ENCODE measurements around the gene FGGY.
"Not testable (repeated sequence)": the region's sequence is repeated elsewhere in the genome, so short reads cannot be mapped to it uniquely, and the experiment has no call there.

FGGY gene

DNA sequence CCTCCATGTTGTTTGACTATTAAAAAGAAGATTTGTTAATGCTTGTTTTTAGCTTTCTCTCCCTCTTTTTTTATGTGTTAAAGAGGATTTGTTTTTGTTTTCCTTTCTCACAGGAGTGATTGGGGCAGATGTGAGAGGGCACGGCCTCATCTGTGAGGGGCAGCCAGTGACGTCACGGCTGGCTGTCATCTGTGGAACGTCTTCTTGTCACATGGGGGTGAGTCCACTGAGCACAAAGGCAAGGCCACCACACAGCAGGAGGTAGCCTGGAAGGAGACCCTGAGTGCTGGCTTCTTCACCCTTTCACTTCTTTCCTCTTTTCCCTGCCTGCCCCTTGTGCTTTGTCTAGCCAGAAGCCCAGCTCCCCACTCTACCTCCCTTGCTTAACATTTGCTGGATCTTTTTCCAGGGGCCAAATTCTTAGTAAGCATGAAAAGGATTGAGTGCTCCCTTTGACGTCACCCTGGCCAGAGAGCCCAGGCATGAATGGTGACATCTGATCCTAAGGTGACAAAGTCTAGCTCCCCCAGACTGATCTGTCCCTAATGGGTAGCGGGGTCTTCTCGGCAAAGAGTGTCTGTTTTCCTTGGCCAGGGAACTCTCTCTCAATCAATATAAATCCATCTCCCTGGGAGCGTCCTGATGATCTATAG is 257.2 kb downstream of the FGGY start:
- DNase-seq, result no peak

DNA sequence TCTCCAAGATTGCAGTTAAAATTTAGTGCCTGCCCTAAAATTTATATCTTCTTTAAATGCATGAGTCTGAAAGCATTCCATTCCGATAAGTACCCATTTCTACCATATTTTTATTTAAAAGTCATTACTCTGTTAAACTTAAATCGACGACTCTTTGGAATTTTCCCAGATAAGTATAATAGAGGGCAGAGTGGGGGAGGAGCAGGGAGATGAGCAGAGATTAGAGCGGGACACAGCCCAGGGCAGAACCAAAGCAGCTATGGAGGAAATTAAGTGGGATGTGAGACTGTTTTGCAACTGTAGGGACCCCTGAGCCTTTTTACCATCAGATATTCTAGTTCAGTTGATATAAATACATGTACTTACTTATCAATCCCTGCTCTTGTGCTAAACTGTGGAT is 257.9 kb downstream of the FGGY start:
- DNase-seq, result no peak

DNA sequence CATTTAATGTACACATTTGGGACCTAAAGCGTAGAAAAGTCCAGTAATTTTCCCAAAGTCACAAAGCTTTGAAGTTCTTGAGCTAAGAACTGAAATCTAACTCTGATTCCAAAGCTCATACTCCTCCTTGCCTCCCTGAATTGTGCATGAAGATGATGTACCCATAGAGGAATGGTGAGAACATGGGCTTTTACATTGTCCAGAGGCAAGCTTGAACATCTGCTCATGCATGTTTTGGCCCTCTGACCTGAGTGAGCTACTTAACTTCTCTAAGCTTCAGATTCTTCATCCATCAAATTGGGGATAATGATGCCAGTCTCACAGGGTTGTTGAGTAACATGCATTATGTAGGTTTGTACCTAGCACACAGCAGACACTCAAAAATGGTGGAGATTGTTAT is 259.5 kb downstream of the FGGY start:
- DNase-seq, result no peak

DNA sequence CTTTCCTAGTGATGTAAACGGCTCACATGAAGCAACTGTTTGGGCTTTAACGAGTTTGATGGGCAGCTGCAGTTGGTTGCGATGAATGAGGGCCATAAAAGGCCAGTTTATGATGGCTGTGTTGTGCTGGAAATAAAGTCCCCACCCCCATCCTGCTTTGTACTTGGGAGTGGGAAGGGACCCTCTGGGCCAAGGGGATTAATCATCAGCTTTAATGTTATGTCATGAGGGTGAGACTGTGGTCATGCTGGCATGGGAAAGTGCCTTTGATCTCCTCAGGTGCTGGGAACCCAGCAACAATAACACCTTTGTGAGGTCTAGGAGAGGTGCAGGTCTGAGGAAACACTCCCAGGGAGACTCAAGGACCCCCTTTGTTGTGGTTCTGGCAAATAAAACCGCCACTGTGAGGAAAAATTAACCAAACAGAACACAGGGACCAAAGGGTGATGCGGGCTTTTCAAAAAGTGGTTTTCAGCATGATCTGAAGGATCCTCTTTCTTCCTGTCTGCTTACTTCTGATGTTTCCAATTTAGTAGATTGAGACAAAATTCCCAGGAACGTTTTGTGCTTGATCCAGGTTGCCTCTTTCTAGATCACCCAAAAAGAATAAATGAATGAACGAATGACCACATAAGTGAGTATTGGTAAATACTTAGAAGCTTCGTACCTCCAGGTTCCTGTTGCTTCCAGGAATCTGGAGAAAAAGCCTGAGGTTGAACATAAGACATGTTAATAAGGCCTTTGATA is 260.1 kb downstream of the FGGY start:
- no peak for DNase-seq

DNA sequence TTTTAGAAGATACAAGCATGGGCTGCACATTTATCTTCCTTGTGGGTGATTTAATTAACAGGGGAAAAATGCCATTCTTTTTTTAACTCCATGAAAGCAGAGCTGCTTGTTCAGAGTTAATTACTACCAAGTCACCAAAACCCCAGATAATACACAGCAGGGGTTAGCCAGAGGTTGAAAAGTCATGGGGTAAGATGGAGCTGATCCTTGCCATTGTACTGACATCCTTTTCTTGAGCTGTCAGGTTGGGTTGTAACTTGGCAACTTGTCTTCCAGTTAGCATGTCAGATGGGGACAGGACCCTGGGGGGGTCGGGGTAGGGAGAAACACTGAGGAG is 260.6 kb downstream of the FGGY start:
- no peak for DNase-seq

DNA sequence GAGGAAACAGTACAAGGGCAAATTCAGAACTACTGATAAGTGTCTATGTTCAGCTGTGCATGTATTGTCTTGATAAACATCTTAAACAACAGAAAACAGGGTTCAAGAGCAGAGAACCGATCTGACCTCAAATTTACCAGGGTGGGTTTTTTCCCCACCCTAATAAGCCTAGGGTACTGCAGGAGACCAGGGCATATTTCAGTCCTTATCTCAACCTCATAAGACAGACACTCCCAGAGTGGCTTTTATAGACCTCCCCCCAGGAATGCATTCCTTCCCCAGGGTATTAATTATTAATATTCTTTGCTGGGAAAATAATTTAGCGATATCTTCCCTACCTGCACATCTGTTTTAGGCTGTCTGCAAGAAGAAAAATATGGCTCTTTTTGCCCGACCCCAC is 261.7 kb downstream of the FGGY start:
- not testable (repeated sequence) for DNase-seq

DNA sequence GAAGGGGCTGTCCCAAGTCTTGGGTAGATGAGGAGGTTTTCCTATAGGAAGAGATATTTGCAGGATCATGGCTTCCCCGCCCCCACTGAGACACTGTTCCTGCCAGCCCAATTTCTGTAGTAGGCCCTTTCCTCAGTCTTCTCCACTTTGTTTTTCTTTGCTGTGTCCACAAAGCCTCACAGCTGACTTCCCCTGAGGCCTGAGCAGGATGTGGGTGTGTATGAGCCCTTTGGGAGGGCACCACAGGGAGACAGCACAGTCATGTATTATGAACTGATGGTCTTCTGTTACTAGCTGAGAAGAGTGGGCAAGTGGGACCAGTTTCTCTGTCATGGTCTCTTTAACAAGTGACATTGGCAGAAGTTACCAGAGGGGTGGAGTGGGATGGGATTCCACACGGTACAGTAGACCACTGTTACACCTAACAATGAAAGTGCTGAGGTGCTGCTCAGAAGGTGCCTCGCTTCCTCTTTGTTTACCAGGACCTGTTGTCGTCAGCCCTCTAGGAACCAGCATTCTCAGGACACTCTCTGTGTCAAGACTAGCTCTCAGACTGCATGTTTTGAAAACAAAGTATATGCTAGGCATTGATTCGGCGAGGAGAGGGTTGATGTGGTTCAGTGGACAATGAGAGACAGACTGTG is 264.0 kb downstream of the FGGY start:
- no peak for DNase-seq

DNA sequence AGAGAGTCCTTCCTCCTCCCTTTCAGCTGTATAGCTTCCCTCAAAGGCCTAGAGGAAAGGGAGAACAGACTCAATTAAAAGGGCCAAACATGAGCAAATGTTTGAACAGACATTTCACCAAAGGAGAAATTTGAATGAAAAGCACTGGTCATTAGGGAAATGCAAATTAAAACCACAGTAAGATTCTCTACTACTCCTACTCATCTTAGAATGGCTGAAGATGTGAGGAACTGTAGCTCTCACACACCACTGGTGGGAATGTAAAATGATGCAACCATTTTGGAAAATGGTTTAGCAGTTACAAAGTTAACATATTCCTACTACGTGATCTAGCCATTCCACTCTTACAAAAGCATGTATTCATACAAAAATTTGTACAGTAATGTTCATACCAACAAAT is 264.9 kb downstream of the FGGY start:
- no peak for DNase-seq

DNA sequence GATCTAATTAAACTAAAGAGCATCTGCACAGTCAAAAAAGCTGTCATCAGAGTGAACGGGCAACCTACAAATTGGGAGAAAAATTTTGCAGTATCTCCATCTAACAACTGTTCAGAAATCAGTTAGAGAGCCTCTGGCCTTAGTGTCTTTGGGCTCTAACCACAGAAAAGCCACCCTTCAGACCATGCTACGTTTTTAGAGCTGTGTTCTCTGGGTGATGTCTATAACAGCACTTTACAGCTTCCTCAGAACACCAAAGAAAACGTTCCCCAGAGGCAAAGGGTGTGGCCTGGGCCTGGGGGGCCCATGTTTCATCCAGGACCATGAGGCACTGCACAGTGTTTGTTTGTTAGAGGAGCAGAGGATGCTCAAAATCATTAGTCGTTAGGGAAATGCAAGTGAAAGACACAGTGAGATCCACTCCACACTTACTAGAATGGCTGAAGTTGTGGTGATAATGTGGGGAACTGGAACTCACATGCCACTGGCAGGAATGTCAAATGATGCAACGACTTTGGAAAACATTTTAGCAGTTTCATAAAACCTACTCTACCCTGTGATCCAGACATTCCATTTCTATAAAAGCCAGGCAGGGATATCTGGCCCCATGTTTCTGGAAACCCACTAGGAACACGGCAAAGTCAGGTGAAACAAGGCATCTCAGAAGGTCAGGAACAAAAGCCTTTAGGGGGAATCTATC is 267.4 kb downstream of the FGGY start:
- peak; percentile 32 for DNase-seq

DNA sequence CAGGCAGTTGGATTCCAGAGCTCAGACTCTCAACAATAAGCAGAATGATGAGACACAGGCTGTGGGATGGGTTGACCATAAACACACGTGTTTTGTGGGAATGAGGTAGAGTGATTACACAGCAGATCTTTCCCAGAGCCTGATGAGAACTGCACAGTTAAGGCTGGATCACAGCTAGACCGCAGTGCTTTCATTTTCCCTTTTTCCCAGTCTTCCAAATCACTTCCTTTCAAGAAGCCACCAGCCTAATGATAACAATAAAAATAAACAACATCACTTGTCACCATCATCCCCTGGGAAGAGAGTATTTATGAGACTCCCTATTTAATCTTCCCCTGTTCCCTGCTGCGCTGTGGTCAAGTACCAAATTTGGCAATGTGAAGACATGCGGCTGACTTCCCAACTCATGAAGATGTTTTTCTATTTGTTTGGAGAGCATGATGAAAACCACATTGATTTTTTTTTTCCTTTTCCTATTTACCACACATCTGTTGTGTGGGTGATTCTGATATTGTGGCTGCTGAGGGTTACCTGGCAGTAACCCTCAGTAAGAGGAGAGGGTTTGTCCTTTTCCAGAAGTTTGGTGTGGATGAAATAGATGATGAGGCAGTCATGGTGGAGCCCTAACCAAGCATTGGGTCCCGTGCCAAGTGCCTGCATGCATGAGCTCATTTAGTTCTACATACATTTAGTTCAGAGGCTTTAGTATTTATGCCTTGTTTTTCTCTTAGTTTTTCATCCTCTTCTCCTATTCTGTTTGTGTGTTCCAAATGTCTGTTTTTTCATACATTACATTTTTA is 268.9 kb downstream of the FGGY start:
- DNase-seq, result peak; percentile 83

DNA sequence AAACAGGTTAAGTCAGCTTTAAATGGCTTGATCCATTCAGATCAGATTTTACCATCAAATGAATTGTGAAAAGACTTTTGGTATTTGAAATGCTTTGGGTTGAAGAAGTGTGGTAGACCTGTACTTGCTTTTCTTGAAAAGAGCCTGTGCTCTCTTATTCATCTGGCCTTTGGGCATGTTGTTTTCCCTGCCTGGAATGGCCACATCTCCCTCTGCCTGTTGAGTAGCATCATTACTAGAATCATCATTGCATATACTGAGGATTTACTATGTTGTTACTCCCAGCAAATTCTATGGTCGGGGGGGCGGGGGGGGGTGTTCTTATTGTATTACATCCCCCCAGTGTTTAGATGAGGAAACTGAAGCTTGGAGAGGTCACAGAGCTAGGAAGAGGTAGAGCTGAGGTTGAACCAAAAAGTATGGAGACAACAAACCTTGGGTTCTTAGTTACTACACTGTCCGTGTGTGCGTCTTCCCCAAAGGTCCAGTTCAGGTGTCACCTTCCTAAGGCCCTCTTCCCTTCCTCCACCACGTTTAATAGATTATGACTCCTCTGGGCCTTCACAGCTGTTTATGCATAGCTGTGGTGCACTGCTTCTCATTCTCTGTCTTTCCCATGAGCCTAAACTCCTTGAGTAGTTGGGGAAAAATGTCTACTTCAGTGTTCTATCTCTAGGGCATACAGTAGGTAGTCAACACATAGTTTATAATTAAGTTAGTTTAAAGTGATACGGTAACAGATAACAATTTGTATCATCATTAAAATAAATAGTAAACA is 271.5 kb downstream of the FGGY start:
- DNase-seq, result peak; percentile 26

DNA sequence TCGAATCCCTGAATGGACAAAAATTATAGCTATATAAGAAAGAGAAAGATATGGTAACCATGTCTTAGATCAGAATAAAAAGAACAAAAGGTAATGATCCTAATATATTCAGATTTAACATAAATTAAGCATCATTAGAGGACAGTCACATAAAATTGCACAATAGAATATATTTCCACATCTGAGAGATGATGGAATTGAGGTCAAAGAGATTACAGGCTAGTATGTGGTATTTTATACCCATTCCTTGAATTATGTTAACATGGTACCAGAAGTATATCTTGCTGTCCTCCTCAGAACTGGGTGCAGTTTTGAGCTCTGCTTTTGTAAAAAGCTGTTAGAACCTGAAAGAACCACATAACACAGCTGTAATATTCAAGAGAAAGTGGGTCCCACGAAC is 272.3 kb downstream of the FGGY start:
- no peak for DNase-seq

DNA sequence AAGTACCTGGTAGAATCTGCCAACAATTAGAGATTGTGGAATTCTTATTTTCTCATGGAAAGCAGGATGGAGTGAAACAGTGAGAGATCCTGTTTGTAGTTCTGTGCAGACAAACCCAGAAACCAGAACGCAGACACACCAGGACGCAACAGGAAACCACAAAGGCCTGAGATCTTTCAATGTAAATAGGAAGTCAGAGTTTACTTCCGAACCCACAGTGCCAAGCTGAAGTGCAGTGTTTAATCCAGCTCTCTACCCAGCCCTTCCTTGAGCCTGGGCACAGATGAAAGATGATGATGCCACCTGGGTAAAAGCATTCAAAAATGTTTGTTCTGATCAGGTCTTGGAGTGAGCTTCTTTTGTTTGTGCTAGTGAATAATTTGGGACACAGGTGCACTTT is 273.6 kb downstream of the FGGY start:
- no peak for DNase-seq

DNA sequence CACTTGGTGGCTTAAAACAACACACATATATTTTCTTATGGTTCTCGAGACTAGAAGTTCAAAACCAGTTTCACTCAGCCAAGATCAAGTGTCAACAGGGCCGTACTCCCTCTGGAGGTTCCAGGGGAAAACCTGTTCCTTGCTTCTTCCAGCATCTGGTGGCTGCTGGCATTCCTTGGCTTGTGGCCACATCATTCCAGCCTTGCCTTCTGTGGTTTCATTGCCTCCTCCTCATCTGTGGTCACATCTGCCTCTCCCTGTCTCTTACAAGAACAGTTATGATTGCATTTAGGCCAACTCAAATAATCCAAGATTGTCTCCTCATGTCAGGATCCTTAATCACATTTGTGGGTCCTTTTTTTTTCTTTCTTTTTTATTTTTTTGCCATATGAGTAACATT is 277.2 kb downstream of the FGGY start:
- peak; percentile 87 for DNase-seq

DNA sequence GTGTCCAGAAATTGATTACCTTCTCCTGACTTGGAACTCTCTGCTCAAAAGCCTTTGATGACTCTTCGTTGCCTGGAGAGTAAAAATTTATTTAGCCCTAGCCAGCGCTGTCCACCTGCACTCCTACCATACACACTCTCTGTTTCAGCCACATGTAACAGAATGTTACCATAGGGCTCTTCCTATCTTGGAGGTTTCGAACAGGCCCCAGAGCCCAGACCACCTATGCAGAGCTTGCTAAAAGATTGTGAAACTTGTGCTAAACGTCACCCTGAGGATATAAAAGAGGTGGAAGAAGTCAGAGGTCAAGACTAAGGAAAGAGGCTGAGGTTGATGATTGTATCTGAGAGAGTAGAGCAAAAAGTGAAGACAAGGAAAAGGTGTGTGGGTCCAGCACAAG is 280.9 kb downstream of the FGGY start:
- no peak for DNase-seq

DNA sequence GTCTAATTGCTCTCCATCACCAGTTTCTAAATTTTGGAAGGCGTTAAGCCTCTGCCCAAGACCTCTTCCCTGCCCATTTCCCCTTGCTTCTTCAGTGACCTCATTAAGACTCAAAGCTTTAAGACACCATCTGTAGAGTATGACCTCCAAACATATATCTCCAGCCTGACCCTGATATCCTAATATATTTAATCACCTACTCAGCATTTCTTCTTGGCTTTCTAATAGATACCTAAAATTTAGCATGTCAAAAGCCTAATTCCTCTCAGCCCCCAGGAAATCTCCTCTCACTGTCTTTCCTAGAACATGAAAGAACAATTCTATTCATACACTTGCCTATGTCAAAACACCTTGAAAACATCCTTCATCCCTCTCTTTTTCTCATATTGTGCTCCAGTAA is 282.3 kb downstream of the FGGY start:
- DNase-seq, result no peak

DNA sequence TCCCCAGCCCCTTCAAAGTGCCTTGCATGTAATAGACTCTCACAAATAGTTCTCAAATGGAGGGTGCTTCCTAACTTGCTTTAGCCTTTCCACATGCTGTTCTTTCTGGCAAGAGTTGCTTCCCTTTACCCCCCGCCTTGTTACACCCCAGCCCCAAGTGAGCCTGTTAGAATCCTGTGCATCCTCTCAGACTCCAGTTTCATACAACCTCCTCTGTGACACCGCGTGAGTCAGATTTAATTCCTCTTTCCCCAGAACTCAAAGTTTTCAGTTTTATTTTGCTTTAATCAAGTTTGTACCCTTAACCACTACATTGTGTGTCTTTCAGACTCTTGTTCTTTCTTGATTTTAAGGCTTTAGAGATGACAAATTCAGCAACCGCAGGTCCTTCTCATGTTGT is 283.4 kb downstream of the FGGY start:
- no peak for DNase-seq

DNA sequence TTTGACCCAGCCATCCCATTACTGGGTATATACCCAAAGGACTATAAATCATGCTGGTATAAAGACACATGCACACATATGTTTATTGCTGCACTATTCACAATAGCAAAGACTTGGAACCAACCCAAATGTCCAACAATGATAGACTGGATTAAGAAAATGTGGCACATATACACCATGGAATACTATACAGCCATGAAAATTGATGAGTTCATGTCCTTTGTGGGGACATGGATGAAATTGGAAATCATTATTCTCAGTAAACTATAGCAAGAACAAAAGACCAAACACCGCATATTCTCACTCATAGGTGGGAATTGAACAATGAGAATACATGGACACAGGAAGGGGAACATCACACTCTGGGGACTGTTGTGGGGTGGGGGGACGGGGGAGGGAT is 295.5 kb downstream of the FGGY start:
- not testable (repeated sequence) for DNase-seq

DNA sequence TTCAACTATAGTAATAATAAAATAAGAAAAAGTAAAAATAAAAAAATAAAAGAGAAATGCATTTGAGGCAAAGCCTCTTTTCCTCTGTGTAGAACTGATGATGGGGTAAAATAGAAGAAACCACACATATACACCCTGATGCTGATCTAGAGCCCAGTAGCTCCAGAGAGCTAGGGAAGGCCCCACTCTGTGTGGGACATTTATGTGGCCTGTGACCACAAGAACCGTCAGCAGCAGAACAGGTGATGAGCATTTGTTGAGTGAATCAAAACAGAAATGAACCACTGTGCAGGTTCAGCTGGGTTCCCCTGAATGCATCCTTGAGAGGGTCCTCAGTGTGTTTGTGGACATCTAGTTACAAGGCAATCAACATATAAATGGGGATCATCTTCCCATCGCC is 296.0 kb downstream of the FGGY start:
- DNase-seq, result no peak

DNA sequence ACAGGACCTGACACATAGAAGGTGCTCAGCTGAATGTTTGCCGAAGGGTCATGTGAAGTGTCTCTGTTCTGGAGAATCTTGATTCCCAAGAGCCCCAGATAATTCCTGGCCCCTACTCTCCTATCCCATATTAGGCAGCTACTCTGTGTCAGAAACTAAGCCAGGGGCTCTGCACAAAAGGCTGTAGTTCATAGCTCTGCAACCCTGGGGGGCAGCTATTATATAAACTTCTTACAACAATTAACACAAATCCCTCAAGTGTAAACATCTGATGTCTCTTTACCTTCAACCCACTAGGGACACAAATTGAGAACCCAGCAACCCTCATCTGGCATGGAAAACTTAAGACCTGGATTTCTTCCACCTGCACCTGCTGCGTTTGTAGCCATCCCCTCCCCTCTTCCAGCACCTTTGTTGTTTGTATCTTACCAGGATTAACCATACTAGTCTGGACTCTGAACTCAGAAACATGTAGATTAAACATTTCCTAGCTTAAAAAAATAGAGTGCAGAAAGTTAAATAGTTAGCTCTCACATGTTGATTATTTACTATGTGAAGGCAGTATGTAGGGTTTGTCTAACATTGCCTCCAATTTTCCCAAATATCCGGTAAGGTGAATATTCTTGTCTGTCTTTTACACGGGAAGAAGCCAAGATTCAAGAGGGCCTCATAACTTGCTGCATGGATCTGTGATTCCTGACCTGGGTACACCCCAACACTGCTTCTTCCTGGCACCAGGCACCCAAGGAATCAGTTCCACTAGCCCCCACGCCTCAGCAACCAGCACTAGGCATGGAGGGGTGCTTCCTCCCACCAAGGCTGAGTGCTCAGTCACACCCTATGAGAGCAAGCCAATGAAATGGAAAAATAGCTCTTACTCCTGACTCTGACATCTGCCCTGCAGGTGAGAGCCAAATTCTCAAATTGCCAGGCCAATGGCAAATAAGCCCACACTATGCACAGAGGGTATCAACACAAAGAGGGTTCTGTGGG is 297.2 kb downstream of the FGGY start:
- no peak for DNase-seq

DNA sequence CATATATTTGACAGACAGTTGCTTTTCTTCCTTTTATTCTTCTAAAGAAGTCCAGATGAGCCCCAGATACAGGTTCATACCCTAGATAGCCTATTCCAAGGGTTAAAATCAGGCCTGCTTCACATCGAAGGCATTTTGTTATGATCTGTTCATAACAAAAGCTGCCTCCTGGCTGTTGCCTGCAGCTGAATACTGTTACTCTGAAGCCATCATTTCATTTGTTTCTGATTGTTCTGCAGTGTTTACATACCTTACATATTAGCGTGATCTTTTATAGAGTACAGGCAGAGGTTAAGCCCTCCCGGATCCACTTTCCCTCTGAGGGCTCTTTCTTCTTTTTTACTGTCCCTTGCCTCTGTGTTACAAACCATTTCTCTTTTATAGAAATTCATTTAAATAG is 298.9 kb downstream of the FGGY start:
- DNase-seq, result peak; percentile 62
